ENCODE measurements around the gene DELE1. TPM values are rescaled to one million over a fixed set of nuclear protein-coding genes. Genes with fewer than 3 reads are reported as not detected.
"Not testable (repeated sequence)": the region's sequence is repeated elsewhere in the genome, so short reads cannot be mapped to it uniquely, and the experiment has no call there.

The DELE1 gene
- total and polyA plus RNA-seq, 4 donors: 25.0 to 100 (median 77.6) TPM

- H3K9me3 ChIP-seq (ENCODE audit: control insufficient read depth, low read length): no peaks in the 10 kb centered on the region
- no peak for DNase-seq
- intact Hi-C loops (cut with DNase I): no loop called here
- no peak for ATAC-seq (ENCODE audit: low FRiP score)
- H3K36me3 ChIP-seq (ENCODE audit: control insufficient read depth in 1 of 2, insufficient read depth in 2 of 2, low read length in 1 of 2): no peaks in the 10 kb centered on the region
- H3K27me3 ChIP-seq (ENCODE audit: control insufficient read depth in 1 of 2, insufficient read depth in 2 of 2, low read length in 1 of 2): no peaks in the 10 kb centered on the region
- no peak overlapping the region for H3K27ac ChIP-seq (ENCODE audit: low read depth in 1 of 2, low read length in 2 of 2)
- WGBS, 2 donors: 9 to 11% methylated on average over 13 of the region's 13 CpGs
- H3K4me3 ChIP-seq (ENCODE audit: low read length in 2 of 2): no peak overlapping the region
- H3K4me1 ChIP-seq (ENCODE audit: control insufficient read depth in 1 of 2, insufficient read depth in 2 of 2, low read length in 2 of 2): no peaks in the 10 kb centered on the region
Observed at GRCh38 chr5:141882594-141883183, 41.0 kb upstream of the DELE1 start.

DNA sequence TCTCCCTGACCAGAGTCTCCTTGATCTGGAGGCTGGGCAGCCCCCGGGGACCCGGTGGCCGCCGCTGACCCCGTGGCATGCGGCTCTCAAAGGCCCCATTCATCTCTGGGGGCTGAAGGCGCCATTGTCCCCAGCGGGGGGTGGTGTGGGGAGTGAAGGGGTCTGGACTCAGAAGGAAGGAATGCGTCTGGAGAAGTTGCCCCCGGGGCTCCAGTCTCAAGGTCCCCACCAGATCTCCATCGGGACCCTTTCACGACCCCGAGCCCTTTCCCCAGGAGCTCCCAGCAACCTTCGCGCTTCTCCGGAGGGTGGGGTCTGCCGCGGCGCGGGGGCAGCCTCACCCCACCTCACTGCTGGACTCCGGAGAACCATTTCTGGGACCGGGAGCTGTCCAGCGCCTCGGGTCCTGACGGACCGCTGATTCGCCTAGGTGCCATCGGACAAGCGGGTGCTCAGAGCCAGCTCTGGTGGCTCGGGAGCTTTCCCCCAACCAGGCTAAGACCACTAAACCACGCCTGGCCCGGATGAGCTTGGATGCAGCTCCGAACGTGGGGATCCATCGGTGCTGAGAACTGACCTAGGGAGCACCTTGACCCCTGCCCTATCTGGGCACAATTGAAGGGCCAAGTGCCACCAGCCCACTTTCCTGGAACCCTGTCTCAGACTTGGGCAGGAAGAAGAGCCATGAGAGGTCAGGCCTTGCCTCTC lies 40.3 kb upstream of the DELE1 start:
- H3K4me3 ChIP-seq (ENCODE audit: low read length in 2 of 2): no peak overlapping the region
- no peaks in the 10 kb centered on the region for H3K9me3 ChIP-seq (ENCODE audit: control insufficient read depth, low read length)
- ATAC-seq (ENCODE audit: low FRiP score) (no peak), DNase-seq (peak in 1 of 2 donors; percentile 80)
- H3K36me3 ChIP-seq (ENCODE audit: control insufficient read depth in 1 of 2, insufficient read depth in 2 of 2, low read length in 1 of 2): no peaks in the 10 kb centered on the region
- WGBS, 2 donors: 1% methylated on average over 35 of the region's 35 CpGs
- intact Hi-C loops (cut with DNase I): no loop called here
- no peaks in the 10 kb centered on the region for H3K27me3 ChIP-seq (ENCODE audit: control insufficient read depth in 1 of 2, insufficient read depth in 2 of 2, low read length in 1 of 2)
- H3K4me1 ChIP-seq (ENCODE audit: control insufficient read depth in 1 of 2, insufficient read depth in 2 of 2, low read length in 2 of 2): no peaks in the 10 kb centered on the region
- H3K27ac ChIP-seq (ENCODE audit: low read depth in 1 of 2, low read length in 2 of 2): no peak overlapping the region

DNA sequence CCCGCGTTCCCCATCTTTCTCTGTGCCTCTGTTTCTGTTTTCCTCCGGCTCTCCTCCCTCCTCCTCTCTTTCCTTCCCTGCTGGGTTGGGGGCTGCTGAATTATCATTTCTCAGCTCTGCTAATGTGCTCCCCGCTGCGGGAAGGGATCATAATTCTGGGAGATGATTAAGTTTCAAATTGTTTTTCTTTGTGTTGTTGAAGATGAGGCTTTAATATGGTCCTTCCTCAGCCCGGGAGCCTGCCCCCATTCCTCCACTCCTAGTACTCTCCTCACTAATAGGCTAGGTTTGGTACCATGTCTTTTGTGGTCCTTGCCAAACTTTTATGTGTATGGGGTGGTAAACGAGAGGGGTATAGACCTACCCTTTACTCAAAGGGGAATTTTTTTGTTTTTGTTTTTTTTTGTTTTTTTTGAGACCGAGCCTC lies 39.8 kb upstream of the DELE1 start:
- WGBS, 2 donors: 23 to 26% methylated on average over 8 of the region's 8 CpGs
- no peak overlapping the region for H3K27ac ChIP-seq (ENCODE audit: low read depth in 1 of 2, low read length in 2 of 2)
- H3K4me3 ChIP-seq (ENCODE audit: low read length in 2 of 2): no peak overlapping the region
- H3K9me3 ChIP-seq (ENCODE audit: control insufficient read depth, low read length): no peaks in the 10 kb centered on the region
- H3K36me3 ChIP-seq (ENCODE audit: control insufficient read depth in 1 of 2, insufficient read depth in 2 of 2, low read length in 1 of 2): no peaks in the 10 kb centered on the region
- DNase-seq (no peak), ATAC-seq (ENCODE audit: low FRiP score) (no peak)
- no peaks in the 10 kb centered on the region for H3K4me1 ChIP-seq (ENCODE audit: control insufficient read depth in 1 of 2, insufficient read depth in 2 of 2, low read length in 2 of 2)
- intact Hi-C loops (cut with DNase I): no loop called here
- no peaks in the 10 kb centered on the region for H3K27me3 ChIP-seq (ENCODE audit: control insufficient read depth in 1 of 2, insufficient read depth in 2 of 2, low read length in 1 of 2)

DNA sequence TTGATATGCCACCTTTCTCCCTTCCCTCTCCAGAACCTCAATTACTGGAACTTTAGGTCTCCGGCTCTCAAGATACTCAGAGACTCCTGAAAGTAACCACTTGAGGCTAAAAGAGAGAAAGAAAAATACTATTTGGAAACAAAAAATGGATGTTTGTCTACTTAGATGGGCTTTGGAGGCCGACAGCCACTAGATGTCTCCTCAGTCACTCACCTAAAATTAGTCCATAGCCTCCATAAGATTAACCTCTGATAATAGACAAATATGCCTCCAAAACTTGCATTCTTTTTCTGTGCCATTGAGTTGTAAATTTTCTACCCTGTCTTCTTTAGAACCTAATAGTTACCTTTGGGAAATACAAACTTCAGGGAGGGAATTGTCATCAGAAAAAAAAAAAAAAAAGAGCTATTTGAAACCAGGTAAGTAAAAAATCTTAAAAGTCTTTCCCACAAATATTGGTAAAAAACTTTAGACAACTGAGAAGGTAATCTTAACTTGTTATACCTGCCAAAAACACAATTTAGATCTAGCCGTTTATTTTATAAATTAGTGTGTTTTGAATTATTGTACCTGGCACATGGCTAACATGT lies 34.3 kb upstream of the DELE1 start:
- Histone ChIP-seq H3K27ac (ENCODE audit: low read depth in 1 of 2, low read length in 2 of 2) (no peak overlapping the region), H3K4me1 (ENCODE audit: control insufficient read depth in 1 of 2, insufficient read depth in 2 of 2, low read length in 2 of 2) (no peaks in the 10 kb centered on the region), H3K27me3 (ENCODE audit: control insufficient read depth in 1 of 2, insufficient read depth in 2 of 2, low read length in 1 of 2) (no peaks in the 10 kb centered on the region), H3K36me3 (ENCODE audit: control insufficient read depth in 1 of 2, insufficient read depth in 2 of 2, low read length in 1 of 2) (no peaks in the 10 kb centered on the region), H3K4me3 (ENCODE audit: low read length in 2 of 2) (no peak overlapping the region), H3K9me3 (ENCODE audit: control insufficient read depth, low read length) (no peaks in the 10 kb centered on the region)
- 54 to 57% methylated on average over 3 of the region's 3 CpGs for WGBS, 2 donors
- intact Hi-C loops (cut with DNase I): no loop called here
- DNase-seq (no peak), ATAC-seq (ENCODE audit: low FRiP score) (no peak)

- not testable (repeated sequence) for H3K4me3 ChIP-seq (ENCODE audit: low read length in 2 of 2); H3K4me1 ChIP-seq (ENCODE audit: control insufficient read depth in 1 of 2, insufficient read depth in 2 of 2, low read length in 2 of 2); DNase-seq; H3K9me3 ChIP-seq (ENCODE audit: control insufficient read depth, low read length); H3K27me3 ChIP-seq (ENCODE audit: control insufficient read depth in 1 of 2, insufficient read depth in 2 of 2, low read length in 1 of 2); H3K27ac ChIP-seq (ENCODE audit: low read depth in 1 of 2, low read length in 2 of 2); H3K36me3 ChIP-seq (ENCODE audit: control insufficient read depth in 1 of 2, insufficient read depth in 2 of 2, low read length in 1 of 2); ATAC-seq (ENCODE audit: low FRiP score)
- intact Hi-C loops (cut with DNase I): loop anchor here in 1 of 2 donors (2.0 kb wide), 1 partner anchor 70 kb away; no protein-coding TSS in a partner anchor
- WGBS, 2 donors: 79 to 87% methylated on average over 2 of the region's 2 CpGs
Observed at GRCh38 chr5:141890429-141890828, 33.2 kb upstream of the DELE1 start.

DNA sequence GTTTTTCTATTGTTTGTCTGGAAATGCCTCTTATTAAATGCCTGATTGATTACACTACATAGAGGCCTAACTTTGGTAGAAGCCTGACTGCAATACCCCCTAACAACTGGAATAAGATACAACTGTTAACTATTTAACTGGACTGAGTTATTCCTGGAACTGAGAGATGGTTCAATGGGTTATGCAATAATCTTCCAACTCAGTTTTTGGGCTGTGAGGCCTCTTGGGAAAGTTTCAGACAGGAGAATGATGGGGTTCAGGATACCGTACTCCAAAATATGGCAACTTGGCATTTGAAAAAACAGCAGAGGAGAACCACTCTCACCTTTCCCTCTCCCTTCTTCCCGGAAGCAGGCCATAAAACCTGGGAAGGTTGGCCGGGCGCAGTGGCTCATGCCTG lies 26.2 kb upstream of the DELE1 start:
- no peak overlapping the region for H3K4me3 ChIP-seq (ENCODE audit: low read length in 2 of 2)
- DNase-seq (no peak), ATAC-seq (ENCODE audit: low FRiP score) (no peak)
- no peak overlapping the region for H3K27ac ChIP-seq (ENCODE audit: low read depth in 1 of 2, low read length in 2 of 2)
- intact Hi-C loops (cut with DNase I): no loop called here
- no peaks in the 10 kb centered on the region for H3K36me3 ChIP-seq (ENCODE audit: control insufficient read depth in 1 of 2, insufficient read depth in 2 of 2, low read length in 1 of 2)
- no peaks in the 10 kb centered on the region for H3K4me1 ChIP-seq (ENCODE audit: control insufficient read depth in 1 of 2, insufficient read depth in 2 of 2, low read length in 2 of 2)
- no peaks in the 10 kb centered on the region for H3K27me3 ChIP-seq (ENCODE audit: control insufficient read depth in 1 of 2, insufficient read depth in 2 of 2, low read length in 1 of 2)
- no peaks in the 10 kb centered on the region for H3K9me3 ChIP-seq (ENCODE audit: control insufficient read depth, low read length)
- WGBS, 2 donors: 93 to 96% methylated on average over 4 of the region's 4 CpGs

DNA sequence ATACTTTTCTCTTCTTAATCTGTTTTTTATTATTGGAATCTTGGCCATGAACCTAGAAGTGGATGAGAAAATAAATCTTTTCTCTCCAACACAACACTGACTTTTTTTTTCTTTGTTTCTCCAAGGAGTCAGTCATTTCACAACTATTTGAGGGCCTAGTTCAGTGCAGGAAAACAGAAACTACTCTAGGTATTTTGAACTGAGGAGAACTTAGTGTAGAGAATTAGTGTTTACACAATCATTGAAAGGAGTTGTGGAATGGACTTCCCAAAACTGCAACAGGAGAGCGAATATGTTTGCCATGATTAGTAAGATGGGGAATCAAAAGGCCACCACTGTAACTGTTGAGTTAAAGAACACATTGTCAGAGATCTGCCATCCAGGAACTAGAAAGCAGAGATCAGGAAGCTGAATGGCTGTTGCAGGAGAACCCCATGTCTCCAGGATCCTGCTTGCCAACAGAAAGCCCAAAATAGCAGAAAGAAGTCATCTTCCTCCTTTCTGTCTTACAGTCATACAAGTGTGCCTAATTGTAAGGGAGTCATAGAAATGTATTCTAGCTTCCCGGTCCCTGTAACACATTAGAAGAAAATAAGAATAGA lies 25.1 kb upstream of the DELE1 start:
- H3K27ac ChIP-seq (ENCODE audit: low read depth in 1 of 2, low read length in 2 of 2): no peak overlapping the region
- no peaks in the 10 kb centered on the region for H3K4me1 ChIP-seq (ENCODE audit: control insufficient read depth in 1 of 2, insufficient read depth in 2 of 2, low read length in 2 of 2)
- no peak for ATAC-seq (ENCODE audit: low FRiP score)
- WGBS, 2 donors: 79% methylated on average over 2 of the region's 2 CpGs
- no peak overlapping the region for H3K4me3 ChIP-seq (ENCODE audit: low read length in 2 of 2)
- intact Hi-C loops (cut with DNase I): no loop called here
- H3K27me3 ChIP-seq (ENCODE audit: control insufficient read depth in 1 of 2, insufficient read depth in 2 of 2, low read length in 1 of 2): no peaks in the 10 kb centered on the region
- H3K36me3 ChIP-seq (ENCODE audit: control insufficient read depth in 1 of 2, insufficient read depth in 2 of 2, low read length in 1 of 2): no peaks in the 10 kb centered on the region
- no peak for DNase-seq
- no peaks in the 10 kb centered on the region for H3K9me3 ChIP-seq (ENCODE audit: control insufficient read depth, low read length)

DNA sequence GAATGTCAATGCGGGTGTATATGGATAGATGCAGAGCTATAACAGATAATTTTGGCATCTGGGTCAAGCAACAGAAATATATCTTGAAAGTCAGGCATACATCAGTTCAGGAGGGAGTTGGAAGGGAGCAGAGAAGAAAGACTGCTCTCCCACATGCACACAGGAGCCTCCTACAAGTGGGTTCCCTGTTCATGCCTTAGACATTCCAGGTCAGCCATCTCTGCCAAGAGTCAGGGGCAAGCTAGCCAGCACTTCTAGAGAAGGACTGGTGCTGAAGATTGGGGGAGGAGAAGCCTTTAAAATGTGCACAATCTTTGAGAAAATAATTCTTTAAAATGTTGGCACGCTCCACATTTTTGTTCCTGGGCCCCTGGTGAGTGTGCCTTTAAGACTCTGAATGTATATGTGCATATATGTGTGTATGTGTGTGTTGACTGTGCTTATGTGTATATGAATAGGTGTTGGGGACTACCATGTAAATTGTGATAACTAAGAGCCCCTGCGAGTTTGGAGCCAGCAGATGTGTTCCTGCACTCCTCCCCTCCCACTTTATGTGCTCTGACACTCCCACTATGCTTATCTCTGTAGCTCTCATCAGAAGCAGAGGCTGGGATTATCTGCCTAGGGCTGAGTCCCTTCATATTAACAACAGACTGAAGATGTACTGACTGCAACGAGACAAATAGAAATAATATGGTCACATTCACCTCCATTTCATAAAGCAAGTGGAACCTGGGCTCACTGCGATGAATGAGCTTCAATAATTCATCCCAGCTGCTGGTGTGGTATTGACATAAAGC lies 21.5 kb upstream of the DELE1 start:
- peaks cover 0 to 1% of the 10 kb centered on the region in 2 donors for H3K27me3 ChIP-seq (ENCODE audit: control insufficient read depth in 1 of 2, insufficient read depth in 2 of 2, low read length in 1 of 2)
- no peaks in the 10 kb centered on the region for H3K4me1 ChIP-seq (ENCODE audit: control insufficient read depth in 1 of 2, insufficient read depth in 2 of 2, low read length in 2 of 2)
- ATAC-seq (ENCODE audit: low FRiP score): no peak
- H3K27ac ChIP-seq (ENCODE audit: low read depth in 1 of 2, low read length in 2 of 2): no peak overlapping the region
- H3K36me3 ChIP-seq (ENCODE audit: control insufficient read depth in 1 of 2, insufficient read depth in 2 of 2, low read length in 1 of 2): no peaks in the 10 kb centered on the region
- 52% methylated on average over 5 of the region's 5 CpGs for WGBS, 2 donors
- no peak overlapping the region for H3K4me3 ChIP-seq (ENCODE audit: low read length in 2 of 2)
- DNase-seq: no peak
- intact Hi-C loops (cut with DNase I): no loop called here
- H3K9me3 ChIP-seq (ENCODE audit: control insufficient read depth, low read length): no peaks in the 10 kb centered on the region
